NCI-H1694 treated with DMSO at 0.1 percent for 48 hours (cell line): ENCODE data around the gene TROAP.
A peak's percentile ranks its signal among the peaks of the same experiment; 100 is the strongest.
"Not testable (repeated sequence)": the region's sequence is repeated elsewhere in the genome, so short reads cannot be mapped to it uniquely, and the experiment has no call there.

Experiments
- DNase-seq: peaks from one replicate; lab custom pipeline; 2025; lab: John Stamatoyannopoulos, UW

TROAP gene, protein sequence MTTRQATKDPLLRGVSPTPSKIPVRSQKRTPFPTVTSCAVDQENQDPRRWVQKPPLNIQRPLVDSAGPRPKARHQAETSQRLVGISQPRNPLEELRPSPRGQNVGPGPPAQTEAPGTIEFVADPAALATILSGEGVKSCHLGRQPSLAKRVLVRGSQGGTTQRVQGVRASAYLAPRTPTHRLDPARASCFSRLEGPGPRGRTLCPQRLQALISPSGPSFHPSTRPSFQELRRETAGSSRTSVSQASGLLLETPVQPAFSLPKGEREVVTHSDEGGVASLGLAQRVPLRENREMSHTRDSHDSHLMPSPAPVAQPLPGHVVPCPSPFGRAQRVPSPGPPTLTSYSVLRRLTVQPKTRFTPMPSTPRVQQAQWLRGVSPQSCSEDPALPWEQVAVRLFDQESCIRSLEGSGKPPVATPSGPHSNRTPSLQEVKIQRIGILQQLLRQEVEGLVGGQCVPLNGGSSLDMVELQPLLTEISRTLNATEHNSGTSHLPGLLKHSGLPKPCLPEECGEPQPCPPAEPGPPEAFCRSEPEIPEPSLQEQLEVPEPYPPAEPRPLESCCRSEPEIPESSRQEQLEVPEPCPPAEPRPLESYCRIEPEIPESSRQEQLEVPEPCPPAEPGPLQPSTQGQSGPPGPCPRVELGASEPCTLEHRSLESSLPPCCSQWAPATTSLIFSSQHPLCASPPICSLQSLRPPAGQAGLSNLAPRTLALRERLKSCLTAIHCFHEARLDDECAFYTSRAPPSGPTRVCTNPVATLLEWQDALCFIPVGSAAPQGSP

DNA sequence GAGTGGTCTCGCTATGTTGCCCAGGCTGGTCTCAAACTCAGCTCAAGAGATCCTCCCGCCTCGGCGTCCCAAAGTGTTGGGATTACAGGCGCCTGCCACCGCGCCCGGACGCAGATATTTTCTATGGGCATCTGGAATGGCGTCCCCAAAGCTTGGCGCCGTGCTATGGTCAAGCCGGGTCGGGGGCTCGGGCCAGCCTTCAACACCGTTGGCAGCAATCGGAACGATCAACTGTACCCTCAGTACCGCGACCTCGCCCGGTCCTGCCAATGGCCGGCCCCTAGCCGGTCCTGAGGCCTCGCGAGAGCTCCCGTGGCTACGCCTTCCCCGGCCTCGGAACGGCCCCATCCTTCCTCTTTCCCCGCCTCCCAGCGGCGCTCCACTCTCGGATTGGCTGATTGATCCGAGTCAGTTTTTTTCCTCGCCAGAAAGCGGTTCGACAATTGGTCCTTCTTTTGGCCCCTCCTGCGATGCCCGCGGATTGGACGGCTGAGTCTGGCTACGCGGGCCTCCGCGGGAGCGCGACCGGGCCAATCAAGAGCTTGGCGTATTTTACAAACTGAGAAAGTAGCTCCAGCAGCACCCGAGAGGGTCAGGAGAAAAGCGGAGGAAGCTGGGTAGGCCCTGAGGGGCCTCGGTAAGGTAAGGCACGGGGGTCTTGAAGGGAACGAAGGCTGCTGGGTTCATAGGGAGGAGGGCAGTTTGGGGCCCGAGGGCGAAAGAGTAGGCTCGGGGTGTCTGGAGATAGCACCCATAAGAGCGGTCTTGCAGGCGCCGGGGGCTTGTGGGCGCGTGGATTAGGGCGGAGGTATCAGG is at the start of gene TROAP:
Gene TROAP, plus strand, starts transcription at position 548 of the 816 bp plus-strand sequence. CDS start 354 bp downstream, outside the sequence.
- peak; percentile 97 for DNase-seq

DNA sequence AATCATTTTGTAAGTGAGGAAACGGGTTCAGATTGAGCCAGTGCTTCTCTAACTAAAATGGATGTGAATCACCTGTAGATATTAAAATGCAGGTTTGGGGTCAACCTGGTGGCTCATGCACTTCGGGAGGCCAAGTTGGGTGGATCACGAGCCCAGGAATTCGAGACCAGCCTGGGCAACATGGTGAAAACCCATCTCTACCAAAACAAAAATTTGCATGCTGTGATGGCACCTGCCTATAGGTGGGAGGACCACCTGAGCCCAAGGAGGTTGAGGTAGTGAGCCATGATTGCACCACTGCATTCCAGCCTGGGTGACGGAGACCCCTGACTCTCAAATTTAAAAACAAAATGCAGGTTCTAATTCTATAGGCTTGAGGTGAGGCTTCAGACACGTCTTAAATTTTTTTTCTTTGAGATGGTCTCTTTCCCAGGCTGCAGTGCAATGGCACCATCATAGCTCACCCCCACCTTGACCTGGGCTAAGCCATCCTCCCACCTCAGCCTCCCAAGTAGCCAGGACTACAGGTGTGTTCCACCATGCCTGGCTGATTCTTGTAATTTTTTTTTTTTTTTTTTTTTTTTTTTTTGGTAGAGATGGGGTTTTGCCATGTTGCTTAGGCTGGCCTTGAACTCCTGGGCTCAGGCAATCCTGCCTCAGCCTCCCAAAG is 49.2 kb upstream of the TROAP start:
- DNase-seq: no peak

DNA sequence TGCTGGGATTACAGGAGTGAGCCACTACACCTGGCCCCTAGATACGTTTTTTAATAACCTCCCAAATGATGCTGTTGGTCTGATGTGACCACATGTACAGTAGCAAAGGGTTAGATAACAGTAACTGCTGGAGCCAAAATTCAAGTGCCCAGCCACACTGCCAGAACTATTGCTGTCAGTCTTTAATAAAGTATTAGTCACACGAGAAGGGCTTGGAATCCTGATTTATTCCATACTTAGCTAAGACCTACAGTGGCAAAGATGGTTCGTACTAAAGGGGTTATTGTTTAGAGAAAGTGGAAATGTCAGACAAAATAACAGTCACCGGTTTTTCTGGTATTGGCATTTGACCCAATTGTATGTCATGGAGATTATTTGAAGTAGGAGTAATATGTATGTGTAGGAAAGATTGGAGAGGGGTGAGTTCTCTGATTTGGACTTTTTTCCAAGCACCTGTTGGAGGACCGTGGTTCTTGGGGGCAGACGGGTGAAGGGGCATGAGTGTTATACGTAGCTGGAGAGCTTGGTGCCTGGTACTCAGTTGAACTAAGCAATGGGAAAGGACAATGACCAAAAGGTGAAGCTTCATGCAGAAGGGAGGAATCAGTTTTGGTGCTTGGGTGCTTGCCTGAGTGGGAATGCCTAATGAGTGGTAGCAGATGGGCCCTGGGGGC is 48.5 kb upstream of the TROAP start:
- no peak for DNase-seq

DNA sequence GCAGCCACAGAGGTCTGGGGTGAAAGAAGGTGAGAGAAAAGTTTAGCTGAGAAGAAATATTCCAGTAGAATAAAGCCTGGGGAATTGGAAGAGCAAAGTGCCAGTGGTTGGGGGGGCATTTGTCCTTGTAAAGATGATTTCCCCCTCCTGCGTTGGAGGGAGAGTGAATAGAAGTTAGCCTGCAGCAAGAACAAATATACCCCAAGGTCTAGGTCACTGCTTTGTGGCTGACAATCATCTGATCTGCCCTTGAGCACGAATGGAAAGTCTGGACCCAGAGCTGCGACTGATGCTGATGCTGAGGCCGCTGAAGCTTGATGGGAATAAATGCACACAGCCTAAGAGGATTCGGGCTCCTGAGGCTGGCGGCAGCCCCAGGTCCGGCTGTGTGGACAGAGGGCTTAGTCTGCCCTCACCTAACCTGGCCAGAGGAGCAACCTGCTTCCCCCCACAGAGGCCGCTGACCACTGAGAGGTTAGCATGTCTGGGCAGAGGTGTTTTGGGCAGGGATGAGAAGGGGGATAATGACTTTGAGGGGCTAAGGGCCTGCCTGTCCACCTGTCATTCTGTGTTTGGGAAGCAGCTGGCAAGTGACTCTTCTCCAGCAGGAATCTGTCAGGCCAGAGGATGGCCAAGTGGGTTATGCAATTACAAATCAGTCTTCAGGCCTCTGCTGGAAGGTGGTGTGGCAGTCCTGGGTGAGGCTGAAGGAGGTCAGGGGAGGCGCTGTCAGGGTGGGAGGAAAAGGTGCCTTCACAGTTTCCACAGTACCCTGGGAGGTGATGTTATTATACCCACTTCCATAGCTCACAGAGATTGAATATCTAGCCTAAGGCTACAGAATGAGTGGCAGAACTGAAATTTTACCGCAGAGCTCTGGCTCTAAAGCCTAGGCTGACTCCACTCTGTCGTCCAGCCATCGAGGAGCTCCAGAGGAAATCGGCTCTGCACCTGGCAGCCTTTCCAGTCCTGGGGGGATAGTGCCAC is 46.5 kb upstream of the TROAP start:
- no peak for DNase-seq

DNA sequence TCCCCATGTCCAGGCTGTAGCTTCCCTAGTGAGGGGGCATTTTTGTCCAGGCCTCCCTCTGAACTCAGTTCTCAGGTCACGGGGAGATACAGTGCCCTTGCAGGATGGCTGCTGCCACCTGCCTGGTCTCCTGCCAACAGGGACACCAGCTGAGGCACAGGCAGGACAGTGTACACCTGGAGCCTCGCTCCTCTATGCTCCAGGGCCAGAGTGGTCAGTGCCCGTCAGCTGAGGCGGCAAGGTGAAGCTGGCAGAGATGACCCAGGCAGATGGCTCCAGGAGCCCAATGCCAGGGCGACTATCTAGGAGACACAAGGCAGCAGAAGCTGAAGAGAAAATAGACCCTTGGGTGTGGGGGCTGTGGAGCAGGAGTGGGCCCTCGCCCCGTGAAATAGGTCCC is 45.6 kb upstream of the TROAP start:
- no peak for DNase-seq

DNA sequence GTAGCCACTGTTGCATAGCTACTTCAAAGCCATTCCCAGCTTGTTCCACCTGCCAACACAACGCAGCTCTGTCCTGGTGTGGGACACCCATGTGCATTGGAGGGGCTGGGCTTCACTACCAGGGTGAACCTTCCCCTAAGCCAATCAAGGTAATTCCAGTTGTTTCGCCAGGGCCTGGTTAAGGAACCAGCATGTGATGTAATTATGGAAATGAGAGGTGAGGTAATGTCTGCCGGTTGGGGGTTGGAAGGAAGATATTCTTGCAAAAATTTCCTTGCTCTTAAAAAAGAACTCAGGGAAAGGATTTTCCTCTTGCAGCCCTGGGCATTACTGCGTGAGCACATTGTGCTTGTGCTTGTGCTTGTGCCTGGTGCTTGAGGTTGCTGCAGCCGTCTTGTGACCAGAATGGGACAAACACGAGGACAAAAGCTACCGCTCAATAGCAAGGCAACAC is 43.3 kb upstream of the TROAP start:
- DNase-seq: no peak

DNA sequence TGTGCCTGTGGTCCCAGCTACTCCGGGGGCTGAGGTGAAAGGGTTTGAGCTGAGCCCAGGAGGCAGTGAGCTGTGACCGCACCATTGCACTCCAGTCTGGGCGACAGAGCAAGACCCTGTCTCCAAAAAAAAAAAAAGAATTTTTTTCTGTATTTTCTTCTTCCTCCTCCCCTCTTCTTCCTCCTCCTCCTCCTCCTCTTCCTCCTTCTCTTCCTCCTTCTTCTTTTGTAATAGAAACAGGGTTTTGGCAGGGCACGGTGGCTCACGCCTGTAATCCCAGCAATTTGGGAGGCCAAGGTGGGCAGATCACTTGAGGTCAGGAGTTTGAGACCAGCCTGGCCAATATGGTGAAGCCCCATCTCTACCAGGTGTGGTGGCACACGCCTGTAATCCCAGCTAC is 42.5 kb upstream of the TROAP start:
- not testable (repeated sequence) for DNase-seq

DNA sequence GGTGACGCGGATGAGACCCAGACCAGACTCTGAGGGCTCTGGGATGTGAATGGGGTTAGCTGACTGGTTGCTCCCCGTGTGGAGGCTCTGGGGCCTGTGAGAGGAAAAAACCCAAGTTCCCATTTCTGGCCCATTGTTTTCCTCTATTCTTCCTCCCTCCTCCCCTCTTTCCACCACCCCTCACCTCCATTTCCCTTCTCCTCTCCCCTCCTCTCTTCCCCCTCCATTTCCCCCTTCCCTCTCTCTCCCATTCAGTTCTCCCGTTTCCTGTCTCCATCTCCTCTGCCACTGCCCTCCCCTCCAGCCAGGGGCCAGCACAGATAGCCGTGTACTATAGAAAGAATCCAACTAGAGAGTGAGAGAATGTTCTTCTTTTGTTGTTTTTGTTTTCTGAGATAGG is 40.8 kb upstream of the TROAP start:
- DNase-seq: no peak

DNA sequence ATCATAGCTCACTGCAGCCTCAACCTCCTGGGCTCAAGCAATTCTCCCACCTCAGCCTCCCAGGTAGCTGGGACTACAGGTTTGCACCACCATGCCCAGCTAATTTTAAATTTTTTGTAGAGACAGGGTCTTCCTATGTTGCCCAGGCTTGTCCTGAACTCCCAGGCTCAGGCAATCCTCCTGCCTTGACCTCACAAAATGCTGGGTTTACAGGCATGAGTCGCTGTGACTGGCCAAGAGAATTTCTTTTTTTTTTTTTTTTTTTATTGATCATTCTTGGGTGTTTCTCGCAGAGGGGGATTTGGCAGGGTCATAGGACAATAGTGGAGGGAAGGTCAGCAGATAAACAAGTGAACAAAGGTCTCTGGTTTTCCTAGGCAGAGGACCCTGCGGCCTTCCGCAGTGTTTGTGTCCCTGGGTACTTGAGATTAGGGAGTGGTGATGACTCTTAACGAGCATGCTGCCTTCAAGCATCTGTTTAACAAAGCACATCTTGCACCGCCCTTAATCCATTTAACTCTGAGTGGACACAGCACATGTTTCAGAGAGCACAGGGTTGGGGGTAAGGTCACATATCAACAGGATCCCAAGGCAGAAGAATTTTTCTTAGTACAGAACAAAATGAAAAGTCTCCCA is 40.2 kb upstream of the TROAP start:
- DNase-seq: not testable (repeated sequence)

DNA sequence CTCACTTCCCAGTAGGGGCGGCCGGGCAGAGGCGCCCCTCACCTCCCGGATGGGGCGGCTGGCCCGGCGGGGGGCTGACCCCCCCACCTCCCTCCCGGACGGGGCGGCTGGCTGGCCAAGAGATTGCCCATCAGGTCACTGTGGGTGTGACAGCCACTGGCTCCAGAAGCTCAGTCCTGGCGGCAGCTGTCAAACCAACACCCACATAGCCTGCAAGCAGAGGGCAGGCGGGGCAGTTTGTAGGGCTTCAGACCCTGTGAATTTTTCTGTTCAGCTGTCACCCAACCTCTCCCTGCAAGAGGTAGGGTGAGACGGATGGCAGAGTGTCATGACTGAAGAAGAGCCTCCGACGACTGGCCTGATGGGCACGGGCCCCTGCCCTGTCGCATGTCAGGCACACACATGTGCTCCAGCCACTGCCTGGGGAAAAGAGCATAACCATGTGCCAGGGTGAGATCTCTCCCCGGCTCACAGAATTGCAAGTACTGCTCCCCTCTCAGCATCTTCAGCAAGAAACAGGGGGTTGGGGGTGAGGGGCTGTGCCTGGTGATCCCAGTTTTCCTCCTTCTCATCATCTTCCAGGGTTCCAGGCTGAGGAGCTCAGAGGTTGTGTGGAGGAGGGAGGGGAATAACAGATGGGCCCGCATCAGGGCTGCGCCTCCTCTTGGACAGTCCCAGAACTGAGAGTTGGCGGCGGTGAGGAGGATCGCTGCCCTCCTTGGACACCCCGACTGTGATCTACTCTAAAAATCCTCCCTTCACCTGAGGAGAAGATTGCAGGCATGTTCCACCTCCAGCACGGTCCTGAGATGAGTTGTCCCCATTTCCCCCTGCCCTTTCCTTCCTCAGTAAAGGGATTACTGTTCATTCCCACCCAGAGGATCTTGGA is 39.3 kb upstream of the TROAP start:
- no peak for DNase-seq

DNA sequence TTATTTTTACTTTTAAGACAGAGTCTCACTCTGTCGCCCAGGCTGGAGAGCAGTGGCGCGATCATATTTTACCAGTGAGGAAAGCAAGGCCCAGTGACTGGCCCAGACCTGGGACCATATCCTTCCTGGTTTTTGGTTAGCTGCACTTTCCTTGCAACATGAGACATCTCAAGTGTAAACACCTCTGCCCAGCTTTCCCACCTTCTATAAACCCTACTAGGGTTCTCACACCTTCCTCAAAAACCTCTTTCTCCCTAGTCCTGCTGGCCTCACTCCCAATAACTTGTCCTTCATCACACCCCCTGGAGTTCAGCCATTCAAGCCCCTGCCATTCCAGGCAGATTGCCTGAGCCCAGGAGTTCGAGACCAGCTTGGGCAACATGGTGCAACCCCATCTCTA is 38.4 kb upstream of the TROAP start:
- no peak for DNase-seq

DNA sequence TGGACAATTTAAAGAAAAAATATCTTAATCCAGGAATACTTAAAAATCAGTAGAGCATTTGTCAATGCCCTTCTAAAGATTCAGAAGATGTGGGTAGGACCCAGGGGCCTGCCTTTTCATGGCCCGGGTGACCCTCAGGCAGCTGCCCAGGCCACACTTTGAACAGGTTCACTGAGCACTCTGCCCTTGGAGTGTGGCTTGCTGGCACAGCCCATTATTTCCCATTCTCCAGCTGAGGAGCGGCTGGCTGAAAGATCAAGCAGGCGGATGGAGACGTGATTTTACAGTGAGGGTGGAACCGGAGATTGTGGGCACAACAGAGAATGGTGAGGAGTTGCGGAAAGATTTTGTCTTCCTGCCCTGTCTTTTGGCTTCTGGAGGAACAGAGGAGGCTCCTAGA is 35.2 kb upstream of the TROAP start:
- DNase-seq: no peak

DNA sequence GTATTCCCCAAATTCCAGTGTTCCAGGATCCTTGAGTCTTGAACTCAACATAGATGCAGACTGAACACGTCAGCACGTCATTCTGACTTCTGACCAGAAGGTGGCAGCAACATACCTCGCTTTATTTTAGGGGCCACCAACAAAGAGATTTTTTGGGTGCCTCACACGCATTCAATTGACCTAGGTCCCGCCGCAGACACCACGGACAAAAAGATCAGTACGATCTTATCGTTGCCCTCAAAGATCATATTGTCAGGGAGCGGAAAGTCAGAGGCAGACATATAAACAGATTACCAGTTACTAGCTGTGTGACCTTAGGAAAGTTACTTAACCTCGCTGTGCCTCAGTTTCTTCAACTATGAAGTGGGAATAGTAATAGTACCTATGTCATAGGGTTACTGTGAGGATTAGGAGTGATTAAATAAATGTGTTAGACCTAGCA is 34.6 kb upstream of the TROAP start:
- DNase-seq: no peak

DNA sequence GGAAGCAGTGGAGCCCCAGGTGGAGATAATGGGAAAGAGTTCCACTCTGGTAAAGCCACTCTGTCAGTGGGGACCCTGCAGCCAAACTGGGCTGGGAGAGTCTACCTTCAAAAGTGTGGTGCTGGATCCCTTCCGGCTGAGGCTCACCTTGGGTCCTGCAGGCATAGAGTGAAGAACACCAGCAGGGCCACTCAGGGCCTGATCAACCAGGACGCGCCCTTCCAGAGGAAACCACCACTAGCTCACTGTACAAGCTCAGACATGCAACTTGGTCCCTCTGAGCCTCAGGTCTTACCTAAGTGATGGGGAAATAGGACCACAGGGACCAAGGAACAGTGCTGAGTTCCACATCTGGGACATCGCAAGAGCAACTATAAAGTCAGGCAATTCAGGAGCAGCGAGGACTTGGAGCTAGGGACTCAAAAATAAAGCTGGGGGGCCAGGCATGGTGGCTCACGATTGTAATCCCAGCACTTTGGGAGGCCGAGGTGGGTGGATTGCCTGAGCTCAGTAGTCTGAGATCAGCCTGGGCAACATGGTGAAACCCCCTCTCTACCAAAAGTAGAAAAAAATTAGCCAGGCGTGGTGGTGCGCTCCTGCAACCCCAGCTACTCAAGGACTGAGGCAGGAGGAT is 34.0 kb upstream of the TROAP start:
- no peak for DNase-seq

DNA sequence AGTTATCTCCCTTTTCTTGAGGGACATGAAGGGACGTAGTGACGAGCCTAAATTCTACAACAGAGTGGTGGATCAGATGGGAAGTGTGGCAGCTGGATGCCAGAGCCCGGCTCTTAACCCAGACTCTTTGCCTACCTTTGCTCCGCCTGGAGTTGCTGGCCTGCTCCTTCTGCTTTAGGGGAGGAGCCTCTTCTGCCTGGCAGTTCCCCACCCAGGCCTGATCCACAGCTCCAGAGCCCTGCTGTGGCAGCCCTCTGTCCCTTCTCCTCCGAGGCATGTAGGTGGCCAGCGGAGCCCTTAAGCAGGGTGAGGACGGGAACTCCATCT is 30.4 kb upstream of the TROAP start:
- peak; percentile 82 for DNase-seq

DNA sequence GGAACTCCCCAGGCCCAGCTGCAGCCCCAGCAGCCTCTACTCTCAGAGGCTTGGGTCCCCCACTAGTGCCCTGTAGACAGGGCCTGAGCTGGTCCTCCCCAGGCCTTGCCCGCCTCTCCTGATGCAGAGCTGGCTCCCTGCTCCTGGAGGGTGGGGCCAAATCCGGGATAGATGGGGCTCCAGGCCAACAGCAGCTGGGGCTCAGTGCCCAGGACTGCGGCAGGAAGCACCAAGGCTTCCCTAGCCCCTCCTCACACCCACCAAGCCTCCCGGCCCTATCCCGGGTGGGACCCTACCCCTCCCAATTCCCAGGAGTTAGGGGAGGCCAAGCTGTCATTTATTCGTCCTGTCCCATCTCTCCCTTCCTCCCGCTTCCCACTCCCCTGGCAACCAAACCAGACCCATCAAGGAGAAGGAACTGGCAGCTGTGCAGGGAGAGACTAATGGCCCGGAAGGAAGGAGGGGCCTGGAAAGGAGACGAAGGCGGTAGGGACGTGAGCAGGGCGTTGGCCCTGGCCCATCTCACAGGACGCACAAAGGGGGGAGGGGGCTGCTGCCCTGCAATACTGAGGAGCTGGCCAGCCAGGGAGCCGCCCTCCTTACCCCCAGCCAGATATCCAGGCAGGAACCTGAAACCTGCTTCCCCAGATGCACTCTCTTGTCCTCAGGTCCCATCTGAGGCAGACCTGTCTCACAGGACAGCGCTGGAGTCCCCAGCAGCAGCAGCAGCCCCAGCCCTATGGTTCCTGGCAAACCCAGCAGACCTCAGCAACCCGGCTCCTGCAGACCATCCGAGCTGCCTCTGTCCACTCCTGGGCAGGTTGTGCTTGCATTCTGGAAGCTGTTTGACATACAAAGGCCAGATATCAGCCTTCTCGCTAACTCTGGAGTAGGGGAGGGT is 29.7 kb upstream of the TROAP start:
- peak; percentile 93 for DNase-seq
